Dendritic cell treated with granulocyte-macrophage colony-stimulating factor and Interleukin-4, amounts not matched to agents 40 ng/mL and 50 ng/mL, for 4 days (primary cell): Measurements from ENCODE around the gene ECPAS.
"Not testable (repeated sequence)": the region's sequence is repeated elsewhere in the genome, so short reads cannot be mapped to it uniquely, and the experiment has no call there.

ENCODE experiments used
- H3K27ac Mint-ChIP-seq: one replicate; pipeline ENCODE4 v1.8.0; 2022; ENCODE audit warnings: mild to moderate bottlenecking, mixed read lengths
- H3K27me3 Mint-ChIP-seq: one replicate; pipeline ENCODE4 v1.8.0; 2022; ENCODE audit warnings: mild to moderate bottlenecking, mixed read lengths
- H3K36me3 Mint-ChIP-seq: one replicate; pipeline ENCODE4 v1.8.0; 2022; ENCODE audit warnings: low read depth, mixed read lengths
- H3K4me1 Mint-ChIP-seq: one replicate; pipeline ENCODE4 v1.8.0; 2022; ENCODE audit warnings: low read depth, mixed read lengths
- H3K4me3 Mint-ChIP-seq: one replicate; pipeline ENCODE4 v1.8.0; 2022; ENCODE audit warnings: mild to moderate bottlenecking, moderate library complexity, mixed read lengths
- H3K9me3 Mint-ChIP-seq: one replicate; pipeline ENCODE4 v1.8.0; 2022; ENCODE audit warnings: mixed read lengths
- intact Hi-C: fragments of 100-400 bp; cut with micrococcal nuclease; formaldehyde crosslinking; loops from one replicate; pipeline ENCODE4 v1.15.0; 2022

ECPAS gene

DNA sequence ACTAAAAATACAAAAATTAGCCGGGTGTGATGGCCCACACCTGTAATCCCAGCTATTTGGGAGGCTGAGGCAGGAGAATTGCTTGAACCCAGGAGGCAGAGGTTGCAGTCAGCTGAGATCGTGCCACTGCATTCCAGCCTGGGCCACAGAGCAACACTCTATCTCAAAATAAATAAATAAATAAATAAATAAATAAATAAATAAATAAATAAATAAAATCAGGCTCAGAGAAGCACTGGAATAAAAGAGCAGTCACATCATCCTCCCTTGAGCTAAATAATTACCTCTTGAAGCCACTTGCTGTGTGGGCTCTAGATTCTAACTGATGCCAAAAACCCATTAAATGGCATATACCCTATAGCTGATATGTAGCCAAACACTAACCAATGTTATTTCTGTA, 13.0 kb upstream of the ECPAS start:
- H3K4me3 Mint-ChIP-seq, H3K4me1 Mint-ChIP-seq, H3K36me3 Mint-ChIP-seq, H3K27me3 Mint-ChIP-seq, H3K9me3 Mint-ChIP-seq, H3K27ac Mint-ChIP-seq, intact Hi-C loops: not testable (repeated sequence)

DNA sequence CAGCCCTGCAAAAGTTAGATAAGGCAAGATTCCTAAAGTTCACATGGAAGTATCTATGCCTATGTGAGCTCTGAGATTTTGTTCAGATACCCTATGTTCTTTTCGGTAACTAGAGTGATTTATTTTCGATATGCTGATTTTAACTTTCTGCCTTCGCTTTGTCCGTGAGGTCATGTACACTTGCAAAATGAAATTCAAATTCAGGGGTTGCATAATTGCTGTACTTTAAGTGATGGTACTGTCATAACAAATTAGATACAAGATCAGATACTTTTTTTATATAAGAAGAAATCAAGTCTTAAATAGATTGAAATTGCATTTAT, 350 bp upstream of the ECPAS start:
- Mint-ChIP-seq H3K27me3 (peaks cover 6% of the 10 kb centered on the region), H3K4me1 (peaks cover 22% of the 10 kb centered on the region), H3K9me3 (no peaks in the 10 kb centered on the region), H3K27ac (peak overlapping the region; percentile 89), H3K4me3 (peak overlapping the region; percentile 91), H3K36me3 (peaks cover 13% of the 10 kb centered on the region)
- intact Hi-C loops, result loop anchor here (10.0 kb wide), 2 partner anchors 140 to 1230 kb away; partner anchors contain the start of gene TXN

DNA sequence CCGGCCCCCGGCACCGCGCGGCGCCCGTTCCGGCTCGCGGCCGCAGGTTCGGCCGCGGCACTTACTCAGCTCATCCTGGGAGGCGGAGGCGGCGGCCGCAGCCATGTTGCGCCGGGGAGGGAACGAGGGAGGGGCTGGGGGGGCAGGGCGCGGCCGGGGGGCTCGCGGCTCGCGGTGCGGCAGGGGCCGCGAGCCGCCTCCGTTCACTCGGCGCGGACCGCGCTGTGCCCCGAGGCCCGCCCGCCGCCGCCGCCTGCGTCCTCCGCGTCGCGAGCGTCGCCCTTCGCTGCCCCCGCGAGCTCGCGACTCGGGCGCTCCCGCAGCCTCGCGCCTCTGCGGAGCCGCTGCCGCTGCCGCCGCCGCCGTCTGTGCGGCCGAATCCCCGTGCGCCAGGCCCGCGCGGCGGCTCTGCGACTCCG, 735 bp downstream of the ECPAS start:
- Mint-ChIP-seq H3K9me3 (no peaks in the 10 kb centered on the region), H3K4me1 (peaks cover 30% of the 10 kb centered on the region), H3K27me3 (peaks cover 6% of the 10 kb centered on the region), H3K36me3 (peaks cover 13% of the 10 kb centered on the region), H3K4me3 (peak overlapping the region; percentile 51), H3K27ac (peak overlapping the region; percentile 89)
- intact Hi-C loops, result loop anchor here (10.0 kb wide), 2 partner anchors 141 to 1229 kb away; partner anchors contain the start of gene TXN

DNA sequence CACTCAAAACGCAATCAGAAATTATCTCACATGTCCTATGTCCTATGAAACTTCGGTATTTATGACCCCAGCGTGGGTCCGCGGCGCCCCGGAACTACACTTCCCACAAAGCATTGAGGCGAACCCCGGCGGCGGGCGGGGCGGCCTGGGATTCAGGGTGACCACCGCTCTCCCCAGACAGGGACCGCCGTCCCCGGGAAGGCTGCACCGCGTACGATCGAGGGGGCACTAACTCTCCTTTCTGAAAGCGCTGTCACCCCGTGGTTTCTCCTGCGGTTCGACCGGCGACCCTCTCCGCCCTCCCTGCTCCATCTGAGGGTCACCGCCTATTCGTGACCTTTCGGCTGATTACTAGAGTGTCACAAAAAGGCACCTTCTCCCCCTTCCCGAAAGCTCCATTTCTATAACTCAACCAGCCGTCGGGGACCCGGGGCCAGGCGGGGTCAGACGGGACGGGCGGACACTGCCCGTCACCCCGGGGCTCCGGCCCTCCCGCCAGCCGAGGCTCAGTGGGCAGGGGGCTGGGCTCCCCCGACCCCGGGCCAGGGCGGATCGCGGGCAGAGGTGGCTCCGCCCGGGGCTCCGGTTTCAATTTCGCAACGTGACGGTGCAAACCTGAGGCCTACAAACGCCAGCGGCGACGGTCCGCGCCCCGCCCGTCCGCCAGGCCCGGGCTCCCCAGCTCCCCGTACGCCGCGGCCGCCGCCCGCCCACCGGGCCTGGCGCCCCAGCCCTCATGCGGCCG, 1.3 kb downstream of the ECPAS start:
- peak overlapping the region; percentile 93 for H3K27ac Mint-ChIP-seq
- intact Hi-C loops, result loop anchor here (10.0 kb wide), 2 partner anchors 142 to 1228 kb away; partner anchors contain the start of gene TXN
- H3K4me3 Mint-ChIP-seq, result peak overlapping the region; percentile 88
- peaks cover 5% of the 10 kb centered on the region for H3K27me3 Mint-ChIP-seq
- H3K4me1 Mint-ChIP-seq, result peaks cover 31% of the 10 kb centered on the region
- H3K9me3 Mint-ChIP-seq, result no peaks in the 10 kb centered on the region
- peaks cover 13% of the 10 kb centered on the region for H3K36me3 Mint-ChIP-seq

DNA sequence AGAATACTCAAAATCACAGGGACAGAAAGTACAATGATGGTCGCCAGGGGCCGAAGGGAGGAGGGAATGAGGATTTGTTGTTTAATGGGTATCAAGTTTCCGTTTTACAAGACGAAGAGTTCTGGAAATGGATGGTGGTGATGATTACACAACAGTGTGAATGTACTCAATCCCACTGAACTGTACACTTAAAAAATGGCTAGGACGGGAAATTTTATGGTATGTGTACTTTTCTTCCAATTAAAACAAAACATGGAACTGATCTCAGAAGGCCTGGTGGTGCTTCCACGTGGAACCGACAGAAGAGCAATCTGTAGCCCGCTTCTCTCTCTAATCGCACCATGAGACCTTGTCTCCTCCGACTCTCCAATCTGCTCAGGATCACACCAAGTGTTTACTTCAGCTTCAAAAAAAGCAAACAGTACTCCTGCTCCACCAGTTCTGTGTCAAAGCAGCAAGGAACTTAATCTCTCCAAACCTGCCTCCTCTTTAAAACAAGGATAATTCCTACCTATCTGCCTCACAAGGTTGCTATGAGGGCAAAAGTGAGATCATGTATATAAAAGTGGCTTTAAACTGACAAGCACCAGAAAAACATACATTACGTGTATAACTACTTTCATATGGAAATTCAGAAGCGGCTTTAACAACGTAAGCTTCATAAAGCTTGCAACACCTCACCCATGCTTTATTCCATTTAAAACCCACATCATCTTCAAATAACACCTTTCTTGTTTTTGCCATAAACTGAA, 2.1 kb downstream of the ECPAS start:
- Mint-ChIP-seq H3K4me3 (peak overlapping the region; percentile 88), H3K27me3 (no peaks in the 10 kb centered on the region), H3K9me3 (no peaks in the 10 kb centered on the region), H3K4me1 (peaks cover 39% of the 10 kb centered on the region), H3K36me3 (peaks cover 13% of the 10 kb centered on the region), H3K27ac (peak overlapping the region; percentile 93)
- intact Hi-C loops, result loop anchor here (10.0 kb wide), 2 partner anchors 143 to 1227 kb away; partner anchors contain the start of gene TXN

DNA sequence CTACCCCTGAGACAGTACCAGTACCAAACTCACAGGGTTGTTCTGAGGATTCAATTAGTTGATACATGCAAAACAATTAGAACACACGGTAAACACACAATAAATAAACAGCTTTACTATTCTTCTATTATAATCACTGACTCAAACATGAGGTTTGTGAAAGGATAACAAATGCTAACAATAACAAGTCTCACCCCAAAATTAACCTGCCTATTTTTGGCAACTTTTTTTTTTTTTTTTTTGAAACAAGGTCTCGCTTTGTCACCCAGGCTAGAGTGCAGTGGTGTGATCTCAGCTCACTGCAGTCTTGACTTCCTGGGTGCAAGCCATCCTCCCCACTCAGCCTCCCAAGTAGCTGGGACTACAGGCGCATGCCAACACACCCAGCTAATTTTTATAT, 6.5 kb downstream of the ECPAS start:
- H3K4me3 Mint-ChIP-seq, result no peak overlapping the region
- no peaks in the 10 kb centered on the region for H3K27me3 Mint-ChIP-seq
- H3K27ac Mint-ChIP-seq, result peak overlapping the region; percentile 17
- no peaks in the 10 kb centered on the region for H3K9me3 Mint-ChIP-seq
- H3K36me3 Mint-ChIP-seq, result peaks cover 8% of the 10 kb centered on the region
- intact Hi-C loops, result no loop called here
- peaks cover 67% of the 10 kb centered on the region for H3K4me1 Mint-ChIP-seq

DNA sequence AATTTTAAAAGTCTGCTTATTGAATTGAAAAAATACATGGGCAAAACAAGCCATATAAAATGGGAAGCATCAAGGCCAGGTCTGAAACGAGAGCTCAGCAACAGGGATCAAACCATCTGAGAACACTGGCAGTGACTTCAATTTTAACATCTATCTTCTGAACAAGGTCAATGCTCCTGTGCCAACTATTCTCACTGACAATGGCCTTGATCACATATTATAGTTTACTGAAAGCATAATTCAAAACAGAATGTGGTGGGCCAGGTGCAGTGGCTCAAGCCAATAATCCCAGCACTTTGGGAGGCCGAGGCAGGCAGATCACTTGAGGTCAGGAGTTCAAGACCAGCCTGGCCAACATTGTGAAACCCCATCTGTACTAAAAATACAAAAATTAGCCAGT, 9.0 kb downstream of the ECPAS start:
- intact Hi-C loops, result no loop called here
- no peaks in the 10 kb centered on the region for H3K36me3 Mint-ChIP-seq
- H3K9me3 Mint-ChIP-seq, result no peaks in the 10 kb centered on the region
- no peak overlapping the region for H3K4me3 Mint-ChIP-seq
- H3K4me1 Mint-ChIP-seq, result peaks cover 61% of the 10 kb centered on the region
- H3K27ac Mint-ChIP-seq, result no peak overlapping the region
- no peaks in the 10 kb centered on the region for H3K27me3 Mint-ChIP-seq

DNA sequence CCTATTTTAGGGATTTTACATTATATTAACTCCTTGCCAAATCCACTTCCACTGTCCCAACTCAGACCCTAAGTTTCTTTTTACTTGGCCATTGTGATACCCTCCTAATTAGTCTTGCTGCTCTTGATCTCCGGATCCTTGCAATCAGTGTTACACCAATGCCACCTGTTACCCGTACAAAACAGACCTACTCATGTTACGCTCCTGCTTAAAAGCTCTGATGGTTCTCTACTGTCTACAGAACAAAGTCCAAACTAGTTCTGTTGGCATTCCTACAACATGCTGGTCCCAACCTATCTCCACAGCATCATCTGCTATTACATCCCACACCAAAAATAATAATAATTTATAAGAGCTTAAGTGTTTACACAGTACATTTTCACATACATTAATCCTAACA, 9.8 kb downstream of the ECPAS start:
- peaks cover 62% of the 10 kb centered on the region for H3K4me1 Mint-ChIP-seq
- H3K4me3 Mint-ChIP-seq, result no peak overlapping the region
- H3K27ac Mint-ChIP-seq, result no peak overlapping the region
- H3K27me3 Mint-ChIP-seq, result no peaks in the 10 kb centered on the region
- no peaks in the 10 kb centered on the region for H3K9me3 Mint-ChIP-seq
- no peaks in the 10 kb centered on the region for H3K36me3 Mint-ChIP-seq
- intact Hi-C loops, result no loop called here

DNA sequence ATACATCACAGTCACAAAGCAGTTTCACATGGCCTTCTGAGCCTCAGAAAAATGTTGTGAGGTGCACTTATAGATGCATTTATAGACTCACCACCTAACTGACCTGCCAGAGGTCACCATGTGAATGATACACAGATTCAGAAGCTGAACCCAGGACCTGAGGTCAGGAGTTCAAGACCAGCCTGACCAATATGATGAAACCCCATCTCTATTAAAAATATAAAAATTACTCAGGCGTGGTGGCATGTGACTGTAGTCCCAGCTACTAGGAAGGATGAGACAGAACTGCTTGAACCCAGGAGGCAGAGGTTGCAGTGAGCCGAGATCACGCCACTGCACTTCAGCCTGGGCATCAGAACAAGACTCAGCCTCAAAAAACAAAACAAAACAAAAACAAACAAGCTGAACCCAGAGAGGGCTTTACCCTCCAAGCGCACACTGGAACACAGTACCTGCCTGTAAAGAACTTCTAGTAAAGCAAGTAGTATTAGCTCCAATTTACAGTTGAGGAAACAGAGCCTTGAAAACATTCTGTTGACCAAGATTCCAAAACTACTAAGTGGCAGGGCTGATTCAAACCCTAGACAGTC, 16.3 kb downstream of the ECPAS start:
- no peaks in the 10 kb centered on the region for H3K27me3 Mint-ChIP-seq
- intact Hi-C loops, result no loop called here
- H3K27ac Mint-ChIP-seq, result peak overlapping the region; percentile 7
- H3K4me1 Mint-ChIP-seq, result peaks cover 56% of the 10 kb centered on the region
- no peak overlapping the region for H3K4me3 Mint-ChIP-seq
- H3K9me3 Mint-ChIP-seq, result no peaks in the 10 kb centered on the region
- H3K36me3 Mint-ChIP-seq, result peaks cover 13% of the 10 kb centered on the region

DNA sequence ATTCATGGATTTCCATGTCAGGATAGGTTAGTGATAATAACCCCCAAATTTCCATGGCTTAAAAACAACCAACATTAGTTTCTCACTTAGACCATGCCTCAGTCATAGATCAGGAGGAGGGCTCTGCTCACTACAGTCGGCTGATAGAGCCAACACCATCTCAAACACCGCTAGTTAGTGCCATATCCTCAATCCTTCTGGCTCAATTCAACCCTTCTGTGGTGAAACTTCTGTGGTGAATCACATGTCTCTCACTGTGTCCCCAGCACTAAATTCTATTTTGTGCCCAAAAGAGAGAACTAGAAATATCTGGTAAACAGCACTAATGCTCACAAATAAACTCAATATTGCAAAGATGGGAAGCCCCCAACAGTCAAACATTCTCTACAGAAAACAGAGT, 21.1 kb downstream of the ECPAS start:
- intact Hi-C loops, result no loop called here
- Mint-ChIP-seq H3K36me3 (peaks cover 8% of the 10 kb centered on the region), H3K27me3 (no peaks in the 10 kb centered on the region), H3K4me3 (no peak overlapping the region), H3K27ac (no peak overlapping the region), H3K9me3 (peaks cover 7% of the 10 kb centered on the region), H3K4me1 (peaks cover 33% of the 10 kb centered on the region)

DNA sequence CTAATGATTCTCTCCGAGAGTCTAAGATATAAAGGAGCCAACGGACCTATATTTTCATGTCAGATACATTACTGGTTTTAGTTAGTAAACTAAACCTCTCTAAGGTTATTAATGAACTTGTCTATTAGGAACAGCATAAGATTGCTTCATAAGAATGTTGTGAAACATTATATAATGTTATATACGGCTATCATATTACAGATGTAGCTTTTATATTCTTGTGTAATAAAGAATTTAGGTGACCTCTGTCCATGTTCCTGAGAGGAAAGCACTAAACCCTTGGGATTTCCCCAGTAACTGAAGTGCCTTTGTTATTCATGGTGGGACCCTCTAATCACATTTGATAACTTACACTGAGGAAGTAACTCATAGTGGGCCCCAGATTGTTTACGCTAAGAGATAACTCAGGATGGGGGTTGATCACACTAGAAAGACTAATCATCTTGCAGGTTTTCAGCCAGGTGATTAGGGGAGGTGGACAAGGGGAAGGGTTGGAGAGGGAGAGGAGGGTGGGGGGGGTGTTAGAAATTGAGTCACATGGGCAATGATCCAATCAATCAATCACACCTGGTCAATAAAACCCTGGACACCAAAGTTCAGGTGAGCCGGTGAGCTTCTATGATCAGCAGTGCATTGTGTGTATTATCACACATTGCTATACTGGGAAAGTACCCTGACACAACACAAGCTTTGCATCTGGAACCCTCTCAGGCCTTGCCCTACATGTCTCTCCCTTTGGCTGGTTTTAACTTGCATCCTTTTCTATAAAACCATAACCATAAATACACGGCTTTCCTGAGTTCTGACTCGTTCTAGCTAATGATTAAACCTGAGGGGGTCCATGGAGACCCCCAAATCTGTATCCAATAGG, 25.8 kb downstream of the ECPAS start:
- Mint-ChIP-seq H3K9me3 (peaks cover 7% of the 10 kb centered on the region), H3K27ac (no peak overlapping the region), H3K27me3 (no peaks in the 10 kb centered on the region), H3K4me3 (no peak overlapping the region), H3K36me3 (peaks cover 5% of the 10 kb centered on the region), H3K4me1 (peaks cover 29% of the 10 kb centered on the region)
- intact Hi-C loops, result no loop called here

DNA sequence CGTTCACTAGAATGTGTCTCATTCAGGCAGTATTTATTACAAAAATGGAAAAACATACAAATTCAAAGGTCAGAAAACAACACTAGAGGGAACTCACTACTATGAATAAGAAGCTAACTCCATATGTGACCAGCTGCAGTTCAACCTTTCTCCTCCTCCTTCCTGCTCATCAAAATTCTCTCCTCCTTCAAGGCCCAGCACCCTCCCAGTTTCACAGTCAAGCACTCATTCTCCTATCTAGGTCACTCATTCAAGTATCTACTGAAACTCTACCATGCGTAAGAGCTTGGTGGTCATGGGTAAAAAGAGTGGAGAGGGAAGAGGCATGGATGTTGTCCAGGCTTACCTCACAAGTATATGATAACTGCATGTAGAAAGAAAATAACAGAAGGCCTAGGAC, 27.7 kb downstream of the ECPAS start:
- Mint-ChIP-seq H3K36me3 (peaks cover 6% of the 10 kb centered on the region), H3K9me3 (peaks cover under 1% of the 10 kb centered on the region), H3K27ac (no peak overlapping the region), H3K4me1 (peaks cover 29% of the 10 kb centered on the region), H3K27me3 (no peaks in the 10 kb centered on the region), H3K4me3 (no peak overlapping the region)
- intact Hi-C loops, result no loop called here

DNA sequence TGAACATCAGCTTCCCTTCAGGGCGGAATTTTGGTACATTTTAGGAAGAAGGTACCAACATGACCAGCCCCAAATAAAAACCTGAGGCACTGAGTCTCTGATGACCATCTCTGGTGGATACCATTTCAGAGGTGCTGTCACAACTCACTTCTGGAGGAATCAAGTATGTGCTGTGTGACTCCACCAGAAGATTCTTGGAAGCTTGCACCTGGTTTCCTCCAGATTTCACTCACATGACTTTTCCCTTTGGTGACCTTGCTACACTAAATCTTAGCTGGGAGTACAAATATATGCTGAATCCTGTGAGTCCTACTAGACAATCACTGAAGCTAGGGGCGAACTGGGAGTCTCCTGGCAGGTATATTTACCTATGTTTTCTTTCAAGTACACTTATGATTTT, 28.5 kb downstream of the ECPAS start:
- H3K4me3 Mint-ChIP-seq, result no peak overlapping the region
- H3K9me3 Mint-ChIP-seq, result no peaks in the 10 kb centered on the region
- H3K36me3 Mint-ChIP-seq, result peaks cover 7% of the 10 kb centered on the region
- H3K4me1 Mint-ChIP-seq, result peaks cover 29% of the 10 kb centered on the region
- intact Hi-C loops, result no loop called here
- H3K27ac Mint-ChIP-seq, result no peak overlapping the region
- no peaks in the 10 kb centered on the region for H3K27me3 Mint-ChIP-seq
